Measurements from ENCODE around the gene GNPNAT1. TPM values are rescaled to one million over a fixed set of nuclear protein-coding genes. Genes with fewer than 3 reads are reported as not detected.

Gene GNPNAT1
- total RNA-seq, 1 experiment from 2014 or later = 44.5 TPM

DNA sequence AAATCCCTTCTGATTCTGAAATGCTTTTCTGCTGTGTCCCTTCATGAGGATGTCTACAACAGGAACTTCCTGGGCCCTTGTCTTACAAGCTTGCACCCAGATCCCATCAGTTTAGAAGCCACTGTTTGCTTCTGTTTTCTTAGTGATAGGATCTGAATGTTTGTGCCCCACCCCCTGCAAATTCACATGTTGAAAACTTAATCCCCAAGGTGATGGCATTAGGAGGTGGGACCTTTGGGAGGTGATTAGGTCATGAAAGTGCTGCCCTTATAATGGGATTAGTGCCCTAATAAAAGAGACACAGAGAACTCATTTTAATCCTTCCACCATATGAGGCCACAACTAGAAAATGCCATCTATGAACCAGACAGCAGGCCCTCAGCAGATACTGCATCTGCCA, 36.0 kb upstream of the GNPNAT1 start:
- no peaks in the 10 kb centered on the region for H3F3A ChIP-seq (ENCODE audit: low read length, unreplicated experiment)
- ATAC-seq (no peak), DNase-seq (no peak)
- no peaks in the 10 kb centered on the region for H3K9me2 ChIP-seq (replicated peaks; ENCODE audit: low read length)
- H3K4me3 ChIP-seq (ENCODE audit: low read length) = no peak overlapping the region
- H4K20me1 ChIP-seq (ENCODE audit: low read length) = no peaks in the 10 kb centered on the region
- no TSS peak for BruUV-seq (replicated peaks)
- no peaks in the 10 kb centered on the region for H3K27me3 ChIP-seq (ENCODE audit: low read length)
- no peaks in the 10 kb centered on the region for H3K4me1 ChIP-seq (ENCODE audit: insufficient read depth, low read length)
- CTCF ChIA-PET = no interaction called here
- H3K27ac ChIP-seq (ENCODE audit: low read length) = no peak overlapping the region
- H3K4me2 ChIP-seq (ENCODE audit: low read length) = no peak overlapping the region
- intact Hi-C loops (cut with micrococcal nuclease) = no loop called here
- H3K9ac ChIP-seq (ENCODE audit: low read length) = no peak overlapping the region
- TF ChIP-seq CTCF (conservative IDR thresholded peaks at IDR 0.05; ENCODE audit: low read depth, low read length) = no peak
- no peak for TF ChIP-seq EZH2 (IDR thresholded peaks at IDR 0.05; ENCODE audit: low read length, unreplicated experiment)
- TF ChIP-seq EZH2phosphoT487 (IDR thresholded peaks at IDR 0.05; ENCODE audit: borderline replicate concordance, low read length) = no peak
- 0 out of 2 replicates have a peak overlapping the region, but pooled peaks have one; percentile 5 for H2AFZ ChIP-seq (ENCODE audit: low read length)
- POLR2A ChIA-PET (ENCODE audit: unreplicated experiment) = no interaction called here
- H3K36me3 ChIP-seq (ENCODE audit: low read depth, low read length) = no peaks in the 10 kb centered on the region
- H3K9me3 ChIP-seq (ENCODE audit: low read length) = no peaks in the 10 kb centered on the region
- H3K79me2 ChIP-seq (ENCODE audit: low read length) = no peaks in the 10 kb centered on the region

GRCh38 chr14:52825085-52825484, 33.7 kb upstream of the GNPNAT1 start:
- Histone ChIP-seq H3K4me1 (ENCODE audit: insufficient read depth, low read length) (no peaks in the 10 kb centered on the region), H3K9ac (ENCODE audit: low read length) (no peak overlapping the region), H3K36me3 (ENCODE audit: low read depth, low read length) (no peaks in the 10 kb centered on the region), H3K79me2 (ENCODE audit: low read length) (no peaks in the 10 kb centered on the region), H3K27me3 (ENCODE audit: low read length) (no peaks in the 10 kb centered on the region), H3K4me2 (ENCODE audit: low read length) (no peak overlapping the region), H3K9me3 (ENCODE audit: low read length) (no peaks in the 10 kb centered on the region), H3K27ac (ENCODE audit: low read length) (no peak overlapping the region), H3K4me3 (ENCODE audit: low read length) (no peak overlapping the region), H4K20me1 (ENCODE audit: low read length) (no peaks in the 10 kb centered on the region), H3K9me2 (replicated peaks; ENCODE audit: low read length) (no peaks in the 10 kb centered on the region), H3F3A (ENCODE audit: low read length, unreplicated experiment) (no peaks in the 10 kb centered on the region), H2AFZ (ENCODE audit: low read length) (no peak overlapping the region)
- TF ChIP-seq EZH2phosphoT487 (IDR thresholded peaks at IDR 0.05; ENCODE audit: borderline replicate concordance, low read length) (no peak), EZH2 (IDR thresholded peaks at IDR 0.05; ENCODE audit: low read length, unreplicated experiment) (no peak)
- intact Hi-C loops (cut with micrococcal nuclease) = no loop called here
- ChIA-PET POLR2A (ENCODE audit: unreplicated experiment) (no interaction called here), CTCF (interaction anchor here (0.8 to 1.3 kb wide), 3 partner anchors 128 to 231 kb away, joined by 3 to 10 read pairs (median 3); no protein-coding TSS in a partner anchor)
- ATAC-seq (no peak), DNase-seq (no peak)
- no TSS peak for BruUV-seq (replicated peaks)

- intact Hi-C loops (cut with micrococcal nuclease) = loop anchor here (5.0 kb wide), 1 partner anchor 328 kb away; the partner anchor contains the start of gene DDHD1
- Histone ChIP-seq H3K9ac (ENCODE audit: low read length) (no peak overlapping the region), H4K20me1 (ENCODE audit: low read length) (no peaks in the 10 kb centered on the region), H3K4me1 (ENCODE audit: insufficient read depth, low read length) (no peaks in the 10 kb centered on the region), H3K9me2 (replicated peaks; ENCODE audit: low read length) (no peaks in the 10 kb centered on the region), H3K27ac (ENCODE audit: low read length) (no peak overlapping the region), H3K36me3 (ENCODE audit: low read depth, low read length) (no peaks in the 10 kb centered on the region), H3K4me2 (ENCODE audit: low read length) (no peak overlapping the region), H3K27me3 (ENCODE audit: low read length) (no peaks in the 10 kb centered on the region), H3K79me2 (ENCODE audit: low read length) (no peaks in the 10 kb centered on the region), H2AFZ (ENCODE audit: low read length) (peak overlapping the region; percentile 20; the same call in 1 of the 2 replicates), H3F3A (ENCODE audit: low read length, unreplicated experiment) (no peaks in the 10 kb centered on the region), H3K9me3 (ENCODE audit: low read length) (no peaks in the 10 kb centered on the region), H3K4me3 (ENCODE audit: low read length) (no peak overlapping the region)
- ChIA-PET CTCF (interaction anchor here (1.3 kb wide), 1 partner anchor 232 kb away, joined by 3 read pairs; no protein-coding TSS in a partner anchor), POLR2A (ENCODE audit: unreplicated experiment) (interaction anchor here (0.6 kb wide), 1 partner anchor 136 kb away, joined by 3 read pairs; no protein-coding TSS in a partner anchor)
- DNase-seq = no peak
- TF ChIP-seq EZH2phosphoT487 (IDR thresholded peaks at IDR 0.05; ENCODE audit: borderline replicate concordance, low read length) (no peak), CTCF (conservative IDR thresholded peaks at IDR 0.05; ENCODE audit: low read depth, low read length) (no peak)
- BruUV-seq (replicated peaks) = no TSS peak
- no peak for ATAC-seq
These were observed 33.1 kb upstream of the GNPNAT1 start for GRCh38 chr14:52824462-52824861.

Measured in PC-3 (cell line).